K562 (cell line): ENCODE measurements around the gene ANXA1. TPM values are rescaled to one million over a fixed set of nuclear protein-coding genes. Genes with fewer than 3 reads are reported as not detected.

Experiments
- ATAC-seq: fragments of 200-7000 bp; cut with Tn5 transposase; 3 replicates; pipeline ENCODE4 v1.9.1; 2020; ENCODE audit warnings: moderate library complexity
- BruUV-seq: library from RNA; stranded (reverse); fragments of 400-500 nt; replicated peaks from 2 replicates; lab custom pipeline; 2021; lab: Mats Ljungman, UMichigan
- CTCF ChIA-PET: fragments of 300-600 bp; formaldehyde crosslinking; extraction: SDS; loops from one replicate; lab custom pipeline; 2021; ENCODE audit warnings: low intra/inter-chr PET ratio; lab: Yijun Ruan, JAX
- POLR2A ChIA-PET: fragments of 300-600, 350-650 bp; sonication (Branson Sonifier 250); formaldehyde crosslinking; extraction: SDS; loops from one replicate; lab custom pipeline; 2021; ENCODE audit warnings: antibody characterized with exemption, inconsistent platforms; lab: Yijun Ruan, JAX
- DNase-seq, 4 experiments: peaks; one replicate each; pipeline versions ENCODE4 v3.0.0 to v3.0.0-alpha.2; 2011 to 2018; ENCODE audit warnings: low spot score in 3 of 4, mixed read lengths in 3 of 4; ENCODE audit errors: extremely low read depth in 1 of 4
- FAIRE-seq: peaks from 2 replicates; lab custom pipeline; 2011; peaks lifted over from hg19 to GRCh38; lab: Jason Lieb, UNC
- H2AFZ ChIP-seq: 2 replicates; pipeline ENCODE4 v1.6.0; 2011; ENCODE audit warnings: low read depth, low read length, control low read depth, inconsistent platforms
- H3K27ac ChIP-seq: fragments of 200-600 bp; 3 replicates; pipeline ENCODE4 v1.8.0; 2011; ENCODE audit warnings: low read depth, mild to moderate bottlenecking, control low read depth, inconsistent platforms, low read length, moderate library complexity, mixed read lengths; ENCODE audit errors: extremely low read depth
- H3K27me3 ChIP-seq, 2 experiments: fragments of 300-600 bp in 1 of 2; 2 replicates in 1 of 2; 3 replicates in 1 of 2; pipeline versions ENCODE4 v1.6.0 to v1.8.0; 2011; ENCODE audit warnings: inconsistent platforms in 2 of 2, low read length in 2 of 2, mild to moderate bottlenecking in 1 of 2, mixed read lengths in 1 of 2, moderate library complexity in 1 of 2; ENCODE audit not compliant: control insufficient read depth in 2 of 2, insufficient read depth in 2 of 2
- H3K36me3 ChIP-seq: fragments of 300-600 bp; 3 replicates; pipeline ENCODE4 v1.8.0; 2011; ENCODE audit warnings: mild to moderate bottlenecking, low read length, inconsistent platforms; ENCODE audit not compliant: control insufficient read depth, insufficient read depth
- H3K4me1 ChIP-seq, 2 experiments: fragments of 200-600 bp in 1 of 2; replicated peaks in 1 of 2; 2 replicates in 1 of 2; 3 replicates in 1 of 2; pipeline versions ENCODE4 v1.5.1 to v1.8.0; 2011; ENCODE audit warnings: inconsistent platforms in 2 of 2, low read length in 2 of 2, mild to moderate bottlenecking in 1 of 2, mixed read lengths in 1 of 2, moderate library complexity in 1 of 2; ENCODE audit not compliant: control insufficient read depth in 2 of 2, insufficient read depth in 2 of 2
- H3K4me2 ChIP-seq: 2 replicates; pipeline ENCODE4 v1.6.1; 2011; ENCODE audit warnings: low read length, control low read depth, inconsistent platforms, mixed read lengths; ENCODE audit not compliant: insufficient read depth
- H3K4me3 ChIP-seq: fragments of 200-600 bp; sonication (generic), shearing (Covaris generic); 2 replicates; pipeline ENCODE4 v1.5.1; 2016; ENCODE audit warnings: control low read depth, inconsistent platforms
- H3K79me2 ChIP-seq: fragments of 200-600 bp; 3 replicates; pipeline ENCODE4 v1.8.0; 2011; ENCODE audit warnings: low read length, inconsistent platforms; ENCODE audit not compliant: control insufficient read depth, insufficient read depth
- H3K9ac ChIP-seq, 2 experiments: 2 replicates each; pipeline versions ENCODE4 v1.6.0 to v1.6.1; 2011; ENCODE audit warnings: low read depth in 2 of 2, low read length in 2 of 2, control low read depth in 1 of 2, inconsistent platforms in 1 of 2, mild to moderate bottlenecking in 1 of 2, mixed read lengths in 1 of 2; ENCODE audit not compliant: insufficient read depth in 1 of 2
- H3K9me1 ChIP-seq: one replicate; pipeline ENCODE4 v1.6.0; 2011; ENCODE audit warnings: inconsistent platforms, mild to moderate bottlenecking, low read length, moderate library complexity; ENCODE audit not compliant: control insufficient read depth, insufficient read depth
- H3K9me3 ChIP-seq: replicated peaks from 2 replicates; pipeline ENCODE4 v1.5.1; 2011; ENCODE audit warnings: low read depth, low read length, inconsistent platforms; ENCODE audit not compliant: control insufficient read depth, insufficient read depth
- H4K20me1 ChIP-seq: replicated peaks from 2 replicates; pipeline ENCODE4 v1.6.1; 2011; ENCODE audit warnings: low read length, inconsistent platforms, mixed read lengths; ENCODE audit not compliant: control insufficient read depth, insufficient read depth
- ATF3 ChIP-seq, 2 experiments: fragments of 450-650 bp in 1 of 2; sonication (generic) in 1 of 2; formaldehyde crosslinking in 1 of 2; IDR thresholded peaks in 1 of 2; conservative IDR thresholded peaks in 1 of 2; 2 replicates each; pipeline versions ENCODE4 v1.6.1 to v1.8.1; 2016 to 2023; ENCODE audit warnings: mild to moderate bottlenecking in 2 of 2, moderate library complexity in 2 of 2, inconsistent platforms in 1 of 2, missing genetic modification reagents in 1 of 2
- CHD1 ChIP-seq: fragments of 200-600 bp; sonication (generic); IDR thresholded peaks from one replicate; pipeline ENCODE4 v1.6.1; 2012; ENCODE audit warnings: mild to moderate bottlenecking, moderate library complexity, low read length, inconsistent platforms
- GTF3C2 ChIP-seq: IDR thresholded peaks from 3 replicates; pipeline ENCODE4 v1.6.1; 2011; ENCODE audit warnings: borderline replicate concordance, mild to moderate bottlenecking, moderate library complexity; ENCODE audit not compliant: insufficient read length; ENCODE audit errors: extremely low read depth
- HMG20A ChIP-seq: fragments of 450-650 bp; formaldehyde crosslinking; conservative IDR thresholded peaks from 2 replicates; pipeline ENCODE4 v1.4.0; 2020; ENCODE audit warnings: mild to moderate bottlenecking, mixed read lengths
- KLF10 ChIP-seq: fragments of 250-450 bp; sonication (Bioruptor Pico); IDR thresholded peaks from 2 replicates; pipeline ENCODE4 v1.6.1; 2021; ENCODE audit warnings: matching md5 sums
- MAX ChIP-seq: sonication (generic); formaldehyde crosslinking; IDR thresholded peaks from 2 replicates; pipeline ENCODE4 v1.9.0; 2022; ENCODE audit warnings: mild to moderate bottlenecking, missing genetic modification reagents
- POU5F1 ChIP-seq: fragments of 150-350 bp; IDR thresholded peaks from 2 replicates; pipeline ENCODE4 v1.6.1; 2014; ENCODE audit warnings: borderline replicate concordance, low read length, low read depth, mild to moderate bottlenecking; ENCODE audit not compliant: partially characterized antibody
- RBM25 ChIP-seq: fragments of 200-400 bp; formaldehyde crosslinking; IDR thresholded peaks from 2 replicates; pipeline ENCODE4 v1.6.1; 2018; ENCODE audit warnings: low read length, low read depth, moderate library complexity; ENCODE audit not compliant: severe bottlenecking
- RNF219 ChIP-seq: fragments of 250-450 bp; sonication (Bioruptor Pico); IDR thresholded peaks from 2 replicates; pipeline ENCODE4 v1.5.0; 2022; ENCODE audit warnings: mild to moderate bottlenecking
- XRCC3 ChIP-seq: fragments of 450-650 bp; IDR thresholded peaks from 2 replicates; pipeline ENCODE4 v1.6.1; 2017; ENCODE audit warnings: mild to moderate bottlenecking, moderate library complexity
- ZNF395 ChIP-seq: fragments of 200-800 bp; sonication (Bioruptor generic); IDR thresholded peaks from 2 replicates; pipeline ENCODE4 v1.6.1; 2017; ENCODE audit warnings: missing genetic modification characterization, missing compliant biosample characterization
- WGBS: fragments of 100-300 bp; shearing (Covaris generic); methylation state at CpG from one replicate; pipeline ENCODE4 v1.1.6; 2016; ENCODE audit warnings: low coverage, mixed read lengths; ENCODE audit not compliant: insufficient coverage; ENCODE audit errors: missing lambda C conversion rate; 5-methylcytosine and 5-hydroxymethylcytosine counted together
- in situ Hi-C: fragments of 300-500 bp; cut with MboI; formaldehyde crosslinking; loops from 4 replicates; pipeline ENCODE4 v1.15.0; 2018; ENCODE audit warnings: inconsistent platforms, mixed read lengths
- intact Hi-C: fragments of 100-400 bp; cut with micrococcal nuclease; formaldehyde crosslinking; loops from 2 replicates; pipeline ENCODE4 v1.14.2; 2022
- polyA plus RNA-seq, 8 experiments: library from polyadenylated mRNA; depleted of rRNA in 4 of 8; stranded (reverse) in 5 of 8; unstranded in 3 of 8; fragments of >200 nt; fragmentation: Nextera tagmentation in 2 of 8; fragmentation: Illumina TruSeq in 1 of 8; extraction: Ambion mirVana in 2 of 8; extraction: Trizol in 1 of 8; gene quantifications; 2 replicates each; pipeline versions ENCODE4 v1.2.1 to v1.2.3, GENCODE V29; 2011 to 2014; ENCODE audit warnings: inconsistent platforms in 1 of 8, missing spikeins in 1 of 8
- total RNA-seq, 7 experiments: library from RNA; depleted of rRNA in 6 of 7; stranded (reverse); fragments of >200 nt in 6 of 7; fragmentation: Illumina TruSeq in 2 of 7; extraction: Trizol in 2 of 7; gene quantifications; 2 replicates each; pipeline versions ENCODE4 v1.2.1 to v1.2.3, GENCODE V29; 2011 to 2021; ENCODE audit warnings: low replicate concordance in 1 of 7

ANXA1 gene
- total and polyA plus RNA-seq, 9 of the 15 experiments (the other 6 are each of a cell fraction or from before 2014, with no cell fraction given), result 406 to 1,298 (median 620) TPM

- TF ChIP-seq MAX (CRISPR knock-in tag), result no peak
These were observed 30.2 kb upstream of the ANXA1 start (continued) for GRCh38 chr9:73121375-73121935.

- FAIRE-seq (no peak), DNase-seq (no peak), ATAC-seq (no peak)
- WGBS, result 89% methylated on average over 1 of the region's 1 CpG
- Histone ChIP-seq H3K9ac (no peak overlapping the region), H3K4me1 (peaks cover 0 to 14% of the 10 kb centered on the region in 2 experiments; a peak in 2 of 5 replicates), H2AFZ (no peak overlapping the region), H3K4me3 (no peak overlapping the region), H3K9me3 (no peaks in the 10 kb centered on the region), H3K79me2 (no peaks in the 10 kb centered on the region), H4K20me1 (no peaks in the 10 kb centered on the region), H3K27ac (no peak overlapping the region), H3K27me3 (no peaks in the 10 kb centered on the region), H3K9me1 (no peaks in the 10 kb centered on the region), H3K36me3 (no peaks in the 10 kb centered on the region), H3K4me2 (no peak overlapping the region)
- POLR2A ChIA-PET, result no interaction called here
- intact Hi-C loops (no loop called here), in situ Hi-C loops (no loop called here)
- CTCF ChIA-PET, result no interaction called here
- no TSS peak for BruUV-seq
- TF ChIP-seq XRCC3, result no peak
- no peak for TF ChIP-seq ZNF395
- no peak for TF ChIP-seq RNF219 (CRISPR knock-in tag)
- TF ChIP-seq GTF3C2, result no peak
- TF ChIP-seq RBM25, result peak; percentile 48
- peak; percentile 15; the same call in 1 of the 2 replicates for TF ChIP-seq ATF3 (IDR thresholded peaks at IDR 0.05)
- TF ChIP-seq ATF3 (CRISPR knock-in tag; conservative IDR thresholded peaks at IDR 0.05), result no peak
- no peak for TF ChIP-seq CHD1
- TF ChIP-seq KLF10 (CRISPR knock-in tag), result no peak
- TF ChIP-seq HMG20A (CRISPR knock-in tag), result no peak
- no peak for TF ChIP-seq POU5F1
These were observed 26.0 kb upstream of the ANXA1 start for GRCh38 chr9:73125651-73126050.
